Hepatocyte (in vitro differentiated cells): ENCODE results near the gene CAMK2G. TPM values are rescaled to one million over a fixed set of nuclear protein-coding genes. Genes with fewer than 3 reads are reported as not detected.
A peak's percentile ranks its signal among the peaks of the same experiment; 100 is the strongest.

Source experiments
- DNase-seq: peaks from one replicate; pipeline ENCODE4 v3.0.0-alpha.2; 2016; ENCODE audit warnings: low spot score
- H2AFZ ChIP-seq: fragments of 200-600 bp; sonication (generic); 2 replicates; pipeline ENCODE4 v1.6.0; 2016; ENCODE audit warnings: antibody characterized with exemption, mild to moderate bottlenecking
- H3K27ac ChIP-seq: fragments of 200-600 bp; sonication (generic); 2 replicates; pipeline ENCODE4 v1.5.1; 2016; ENCODE audit warnings: mild to moderate bottlenecking
- H3K27me3 ChIP-seq: fragments of 200-600 bp; sonication (generic); 2 replicates; pipeline ENCODE4 v1.6.1; 2016
- H3K36me3 ChIP-seq: fragments of 200-600 bp; sonication (generic); replicated peaks from 2 replicates; pipeline ENCODE4 v1.5.1; 2016; ENCODE audit warnings: low read depth; ENCODE audit not compliant: insufficient read depth
- H3K4me1 ChIP-seq: fragments of 200-600 bp; sonication (generic); 2 replicates; pipeline ENCODE4 v1.5.1; 2016; ENCODE audit warnings: mild to moderate bottlenecking, moderate library complexity; ENCODE audit not compliant: insufficient read depth
- H3K4me2 ChIP-seq: fragments of 200-600 bp; sonication (generic); 2 replicates; pipeline ENCODE4 v1.6.0; 2016
- H3K4me3 ChIP-seq: fragments of 200-600 bp; sonication (generic); 2 replicates; pipeline ENCODE4 v1.5.1; 2016; ENCODE audit warnings: mild to moderate bottlenecking
- H3K79me2 ChIP-seq: fragments of 200-600 bp; sonication (generic); 2 replicates; pipeline ENCODE4 v1.6.0; 2017; ENCODE audit warnings: mild to moderate bottlenecking
- H3K9me2 ChIP-seq: fragments of 200-600 bp; sonication (generic); replicated peaks from 2 replicates; pipeline ENCODE4 v1.6.0; 2017; ENCODE audit warnings: mild to moderate bottlenecking; ENCODE audit not compliant: insufficient read depth
- H3K9me3 ChIP-seq: fragments of 200-600 bp; sonication (generic); 2 replicates; pipeline ENCODE4 v1.5.1; 2016; ENCODE audit warnings: low read depth, mild to moderate bottlenecking
- H4K20me1 ChIP-seq: fragments of 200-600 bp; sonication (generic); 2 replicates; pipeline ENCODE4 v1.6.0; 2016; ENCODE audit warnings: mild to moderate bottlenecking; ENCODE audit not compliant: insufficient read depth, poor library complexity, severe bottlenecking
- EZH2 ChIP-seq: fragments of 200-600 bp; sonication (generic); IDR thresholded peaks from 2 replicates; pipeline ENCODE4 v1.6.1; 2016; ENCODE audit warnings: antibody characterized with exemption, mild to moderate bottlenecking, borderline replicate concordance
- EZH2phosphoT487 ChIP-seq: fragments of 200-600 bp; sonication (generic); IDR thresholded peaks from one replicate; pipeline ENCODE4 v1.6.1; 2018; ENCODE audit warnings: antibody characterized with exemption, mild to moderate bottlenecking, low read depth, moderate library complexity; ENCODE audit not compliant: unreplicated experiment, severe bottlenecking
- WGBS: methylation state at CpG from one replicate; pipeline ENCODE4 v1.1.6; 2016; ENCODE audit warnings: low lambda C conversion rate; ENCODE audit errors: missing lambda C conversion rate; 5-methylcytosine and 5-hydroxymethylcytosine counted together
- polyA plus RNA-seq: library from polyadenylated mRNA; unstranded; fragments of >200 nt; fragmentation: Nextera tagmentation; extraction: Ambion mirVana; gene quantifications from 2 replicates; pipeline ENCODE4 v1.2.1, GENCODE V29; 2016
- total RNA-seq: library from RNA; depleted of rRNA; stranded (reverse); fragments of >200 nt; gene quantifications from 2 replicates; pipeline ENCODE4 v1.2.3, GENCODE V29; 2014
- TF ChIP-seq, protein P1 (sequence below): fragments of 200-600 bp; sonication (generic); IDR thresholded peaks from 2 replicates; pipeline ENCODE4 v1.5.1; 2016; ENCODE audit warnings: antibody characterized with exemption, mild to moderate bottlenecking; ENCODE audit not compliant: poor library complexity

Gene CAMK2G
- total and polyA plus RNA-seq, 2 experiments from 2014 or later = 5.2 to 25.0 TPM

DNA sequence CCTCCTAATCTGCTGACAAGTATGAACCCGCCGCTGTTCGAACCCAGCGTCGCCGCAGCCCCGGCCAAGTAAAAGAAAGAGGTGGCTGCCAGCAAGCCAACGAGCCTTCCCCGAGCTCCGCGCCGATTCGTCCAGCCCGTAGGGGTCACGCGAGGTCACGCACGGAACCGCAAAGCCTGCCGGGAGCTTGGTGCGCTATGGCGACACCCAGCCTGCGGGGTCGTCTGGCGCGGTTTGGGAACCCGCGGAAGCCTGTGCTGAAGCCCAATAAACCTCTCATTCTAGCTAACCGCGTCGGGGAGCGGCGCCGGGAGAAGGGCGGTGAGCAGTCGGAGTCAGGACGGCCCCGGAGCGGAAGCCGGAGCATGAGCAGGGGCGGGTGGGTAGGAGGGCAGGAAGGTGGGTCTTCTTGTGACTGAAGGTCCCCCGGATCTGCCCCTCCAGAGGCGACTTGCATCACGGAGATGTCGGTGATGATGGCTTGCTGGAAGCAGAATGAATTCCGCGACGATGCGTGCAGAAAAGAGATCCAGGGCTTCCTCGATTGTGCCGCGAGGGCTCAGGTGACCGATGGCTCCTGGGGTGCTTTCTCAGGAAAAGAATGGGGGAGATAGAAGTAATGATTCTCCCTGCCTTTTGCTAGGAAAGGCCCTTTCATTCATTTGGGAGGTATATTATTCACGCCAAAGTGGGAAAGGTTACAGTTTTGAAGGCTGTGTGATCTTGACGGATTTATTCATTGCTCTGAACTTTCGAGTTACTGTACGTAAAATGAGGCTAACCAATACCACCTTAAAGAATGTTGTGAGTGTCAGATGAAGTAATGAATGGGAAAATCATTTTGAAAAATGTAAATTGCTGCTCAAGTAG, 92.2 kb downstream of the CAMK2G start, which contains the start of gene CHCHD1:
CHCHD1 (plus strand) TSS at position 170 of the 870 bp plus-strand sequence; CDS start at position 198, 28 bp downstream.
- H3K9me3 ChIP-seq = no peaks in the 10 kb centered on the region
- no peaks in the 10 kb centered on the region for H3K36me3 ChIP-seq
- peak; percentile 94 for DNase-seq
- no peaks in the 10 kb centered on the region for H3K9me2 ChIP-seq
- peak within 1 kb of the TSS; percentile 94 for H3K4me2 ChIP-seq
- peak within 1 kb of the TSS; percentile 89 for H3K27ac ChIP-seq
- peaks cover 82% of the 10 kb centered on the region for H3K79me2 ChIP-seq
- no peaks in the 10 kb centered on the region for H3K27me3 ChIP-seq
- TF ChIP-seq, protein P1, sequence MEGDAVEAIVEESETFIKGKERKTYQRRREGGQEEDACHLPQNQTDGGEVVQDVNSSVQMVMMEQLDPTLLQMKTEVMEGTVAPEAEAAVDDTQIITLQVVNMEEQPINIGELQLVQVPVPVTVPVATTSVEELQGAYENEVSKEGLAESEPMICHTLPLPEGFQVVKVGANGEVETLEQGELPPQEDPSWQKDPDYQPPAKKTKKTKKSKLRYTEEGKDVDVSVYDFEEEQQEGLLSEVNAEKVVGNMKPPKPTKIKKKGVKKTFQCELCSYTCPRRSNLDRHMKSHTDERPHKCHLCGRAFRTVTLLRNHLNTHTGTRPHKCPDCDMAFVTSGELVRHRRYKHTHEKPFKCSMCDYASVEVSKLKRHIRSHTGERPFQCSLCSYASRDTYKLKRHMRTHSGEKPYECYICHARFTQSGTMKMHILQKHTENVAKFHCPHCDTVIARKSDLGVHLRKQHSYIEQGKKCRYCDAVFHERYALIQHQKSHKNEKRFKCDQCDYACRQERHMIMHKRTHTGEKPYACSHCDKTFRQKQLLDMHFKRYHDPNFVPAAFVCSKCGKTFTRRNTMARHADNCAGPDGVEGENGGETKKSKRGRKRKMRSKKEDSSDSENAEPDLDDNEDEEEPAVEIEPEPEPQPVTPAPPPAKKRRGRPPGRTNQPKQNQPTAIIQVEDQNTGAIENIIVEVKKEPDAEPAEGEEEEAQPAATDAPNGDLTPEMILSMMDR = no peak
- TF ChIP-seq EZH2 = no peak
- TF ChIP-seq EZH2phosphoT487 = no peak
- H3K4me3 ChIP-seq = peak within 1 kb of the TSS; percentile 69
- H4K20me1 ChIP-seq = peaks cover 10% of the 10 kb centered on the region
- H3K4me1 ChIP-seq = peaks cover 16% of the 10 kb centered on the region
- H2AFZ ChIP-seq = peak within 1 kb of the TSS; percentile 49
- under 1% methylated on average over 56 of the region's 57 CpGs for WGBS

DNA sequence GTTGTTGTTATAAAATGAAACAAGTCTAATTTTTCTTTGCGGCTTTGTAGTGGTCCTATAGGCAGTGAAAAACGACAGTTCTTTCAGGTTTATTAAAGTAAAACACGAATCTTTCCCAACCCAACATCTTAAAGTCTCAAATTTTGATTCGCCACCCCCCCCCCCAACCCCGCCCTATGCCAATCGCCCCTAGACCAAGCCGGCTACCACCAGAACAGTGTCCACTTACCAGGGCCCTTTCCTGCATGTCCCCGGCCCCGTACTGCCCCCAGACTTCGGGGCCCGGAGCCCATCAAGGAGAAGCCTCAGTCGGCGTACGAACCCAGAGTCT, 92.8 kb downstream of the CAMK2G start:
- Histone ChIP-seq H3K36me3 (no peaks in the 10 kb centered on the region), H3K27ac (peak overlapping the region; percentile 89), H3K9me3 (no peaks in the 10 kb centered on the region), H3K79me2 (peaks cover 82% of the 10 kb centered on the region), H3K4me2 (peak overlapping the region; percentile 94), H3K9me2 (no peaks in the 10 kb centered on the region), H2AFZ (peak overlapping the region; percentile 49), H3K4me1 (peaks cover 12% of the 10 kb centered on the region), H4K20me1 (peaks cover 4% of the 10 kb centered on the region), H3K27me3 (no peaks in the 10 kb centered on the region), H3K4me3 (peak overlapping the region; percentile 69)
- WGBS = 2% methylated on average over 14 of the region's 14 CpGs
- DNase-seq = no peak
- no peak for TF ChIP-seq EZH2phosphoT487
- TF ChIP-seq, protein P1 = no peak
- TF ChIP-seq EZH2 = no peak

DNA sequence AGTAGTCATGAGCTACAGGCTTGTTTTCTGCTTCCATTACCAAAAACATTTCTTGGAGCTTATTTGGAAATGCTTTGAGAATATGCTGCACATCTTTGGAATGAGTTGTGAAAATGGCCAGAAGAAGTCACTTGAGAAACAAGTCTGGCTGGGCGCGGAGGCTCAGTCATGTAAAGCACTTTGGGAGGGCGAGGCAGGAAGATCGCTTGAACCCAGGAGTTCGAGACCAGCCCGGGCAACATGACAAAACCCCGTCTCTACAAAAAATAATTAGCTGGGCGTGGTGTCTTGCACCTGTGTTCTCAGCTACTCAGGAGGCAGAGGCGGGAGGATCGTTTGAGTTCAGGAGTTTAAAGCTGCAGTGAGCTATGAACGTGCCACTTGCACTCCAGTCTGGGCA, 93.4 kb downstream of the CAMK2G start:
- Histone ChIP-seq H3K36me3 (no peaks in the 10 kb centered on the region), H3K27ac (peak overlapping the region; percentile 89), H4K20me1 (no peaks in the 10 kb centered on the region), H2AFZ (no peak overlapping the region), H3K9me2 (no peaks in the 10 kb centered on the region), H3K4me2 (peak overlapping the region; percentile 94), H3K79me2 (peaks cover 82% of the 10 kb centered on the region), H3K9me3 (no peaks in the 10 kb centered on the region), H3K4me3 (peak overlapping the region; percentile 69), H3K4me1 (peaks cover 12% of the 10 kb centered on the region), H3K27me3 (no peaks in the 10 kb centered on the region)
- TF ChIP-seq EZH2phosphoT487 = no peak
- TF ChIP-seq, protein P1 = no peak
- TF ChIP-seq EZH2 = no peak
- WGBS = 42% methylated on average over 11 of the region's 11 CpGs
- no peak for DNase-seq
